Motor neuron (in vitro differentiated cells): ENCODE data around the gene ABHD15. TPM values are rescaled to one million over a fixed set of nuclear protein-coding genes. Genes with fewer than 3 reads are reported as not detected.

Experiments used
- ATAC-seq, 8 experiments: fragments of 200-7000 bp; cut with Tn5 transposase; replicated peaks in 6 of 8; 2 replicates each; pipeline ENCODE4 v1.8.0; 2021; ENCODE audit warnings: mild to moderate bottlenecking in 8 of 8, moderate library complexity in 8 of 8
- H3K27ac ChIP-seq, 2 donors: fragments of 250-450 bp; sonication (Bioruptor Pico); 2 replicates each; pipeline ENCODE4 v1.9.0; 2021; ENCODE audit warnings: antibody characterized with exemption in 2 of 2, mild to moderate bottlenecking in 2 of 2, moderate library complexity in 1 of 2
- H3K4me1 ChIP-seq, 2 donors: fragments of 250-450 bp; sonication (Bioruptor Pico); replicated peaks in 1 of 2; 2 replicates each; pipeline ENCODE4 v1.6.1; 2021; ENCODE audit warnings: antibody characterized with exemption in 2 of 2, mild to moderate bottlenecking in 2 of 2, moderate library complexity in 1 of 2
- H3K4me3 ChIP-seq, 5 donors: fragments of 250-450 bp; sonication (Bioruptor Pico); 2 replicates each; pipeline ENCODE4 v1.9.0; 2021; ENCODE audit warnings: antibody characterized with exemption in 5 of 5, mild to moderate bottlenecking in 5 of 5, moderate library complexity in 4 of 5
- WGBS, 10 experiments: fragments of 450-650 bp; shearing (Covaris generic); methylation state at CpG; one replicate each; pipeline ENCODE4 v1.0.0; 2022; 5-methylcytosine and 5-hydroxymethylcytosine counted together
- in situ Hi-C, 9 experiments: fragments of 400-800 bp; cut with MboI; loops; one replicate each; pipeline ENCODE4 v1.15.0; 2021; ENCODE audit warnings: low sequenced_read_pairs in 9 of 9, low pct_unique_long_range_greater_than_20kb in 2 of 9; ENCODE audit not compliant: unreplicated experiment in 9 of 9
- total RNA-seq, 8 experiments: library from RNA; unstranded; fragments of 300-600 nt; gene quantifications; 2 replicates each; pipeline versions ENCODE4 v1.2.3 to v1.2.4, GENCODE V29; 2022

ABHD15 gene
- total RNA-seq, 8 experiments from 2014 or later, result 0.87 to 9.5 (median 4.4) TPM

DNA sequence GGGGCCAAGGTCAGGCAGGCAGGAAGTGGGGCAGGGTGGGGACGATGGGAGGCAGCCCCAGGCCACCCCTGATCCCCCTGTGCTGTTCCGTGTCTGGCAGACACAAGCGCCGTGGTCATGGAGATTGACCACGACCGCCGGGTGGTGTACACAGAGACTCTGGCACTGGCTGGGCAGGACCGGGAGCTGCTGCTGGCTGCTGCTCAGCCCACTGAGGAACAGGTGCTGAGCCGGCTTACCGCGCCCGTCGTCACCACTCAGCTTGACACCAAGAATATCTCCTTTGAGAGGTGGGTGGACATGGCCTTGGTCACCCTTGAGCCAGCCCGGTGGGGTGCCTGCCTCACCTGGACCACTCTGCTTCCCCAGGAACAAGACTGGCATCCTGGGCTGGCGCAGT lies 42.1 kb upstream of the ABHD15 start:
- WGBS, 10 experiments, result 100% methylated on average over 1 of the region's 15 CpGs; no CpG with 5 or more reads in 9 of the 10 experiments
- in situ Hi-C loops, result loop anchor here in 1 of 9 experiments (25.0 kb wide), 1 partner anchor 478 kb away; no protein-coding TSS in a partner anchor
- Histone ChIP-seq H3K4me1 (peaks cover 6 to 8% of the 10 kb centered on the region in 2 donors), H3K4me3 (no peak overlapping the region), H3K27ac (no peak overlapping the region)
- ATAC-seq, result no peak

DNA sequence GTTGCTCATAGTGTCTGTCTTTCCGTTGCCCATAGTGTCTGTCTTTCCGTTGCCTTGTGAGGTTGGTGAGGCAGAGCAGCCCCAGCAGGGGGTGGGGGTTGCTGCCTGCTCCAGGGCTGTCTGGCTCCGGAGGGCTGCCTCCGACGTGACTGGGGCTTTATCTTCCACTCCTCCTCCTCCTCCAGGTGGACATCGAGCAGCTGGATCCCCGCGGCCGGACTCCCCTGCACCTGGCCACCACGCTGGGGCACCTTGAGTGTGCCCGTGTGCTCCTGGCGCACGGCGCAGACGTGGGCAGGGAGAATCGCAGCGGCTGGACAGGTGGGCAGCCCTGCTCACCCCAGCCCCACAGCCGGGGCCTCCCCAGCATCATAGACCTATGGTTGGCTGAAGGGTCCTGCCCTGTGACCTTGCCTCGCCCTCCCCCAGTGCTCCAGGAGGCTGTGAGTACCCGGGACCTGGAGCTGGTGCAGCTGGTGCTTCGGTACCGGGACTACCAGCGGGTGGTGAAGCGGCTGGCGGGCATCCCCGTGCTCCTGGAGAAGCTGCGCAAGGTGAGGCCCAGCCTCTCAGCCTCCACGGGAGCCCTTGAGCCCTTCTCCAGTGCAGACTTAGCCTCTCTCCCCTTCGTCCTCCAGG lies 40.8 kb upstream of the ABHD15 start:
- peak in 1 of 8 experiments; percentile 13 for ATAC-seq
- Histone ChIP-seq H3K4me3 (no peak overlapping the region), H3K27ac (no peak overlapping the region), H3K4me1 (no peaks in the 10 kb centered on the region)
- in situ Hi-C loops, result loop anchor here in 1 of 9 experiments (25.0 kb wide), 1 partner anchor 480 kb away; no protein-coding TSS in a partner anchor
- WGBS, 10 experiments, result 80 to 100% (median 83%) methylated on average over 1 to 15 of the region's 29 CpGs; no CpG with 5 or more reads in 5 of the 10 experiments

DNA sequence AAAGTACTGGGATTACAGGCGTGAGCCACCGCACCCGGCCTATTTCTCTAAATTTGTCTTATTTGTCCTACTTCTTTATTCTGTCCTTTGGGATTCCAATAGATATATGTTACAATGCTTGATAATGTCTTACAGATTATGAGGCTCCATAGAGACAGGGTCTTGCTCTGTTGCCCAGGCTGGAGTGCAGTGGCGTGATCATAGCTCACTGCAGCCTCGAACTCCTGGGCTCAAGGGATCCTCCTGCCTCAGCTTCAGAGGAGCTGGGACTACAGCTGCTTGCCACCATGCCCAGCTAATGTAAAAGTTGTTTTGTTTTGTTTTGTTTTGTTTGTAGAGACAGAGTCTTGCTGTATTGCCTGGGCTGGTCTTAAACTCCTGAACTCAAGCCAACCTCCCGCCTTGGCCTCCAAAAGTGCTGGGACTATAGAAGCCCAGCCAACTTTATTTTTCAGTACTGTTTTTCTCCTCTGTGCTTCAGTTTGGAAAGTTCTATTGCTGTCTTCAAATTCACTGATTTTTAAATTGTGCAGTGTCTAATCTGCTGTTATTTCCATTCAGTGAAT lies 36.4 kb upstream of the ABHD15 start:
- ATAC-seq, result no peak
- in situ Hi-C loops, result loop anchor here in 1 of 9 experiments (25.0 kb wide), 1 partner anchor 484 kb away; no protein-coding TSS in a partner anchor
- WGBS, 10 experiments, result 44 to 100% (median 90%) methylated on average over 1 to 5 of the region's 6 CpGs; no CpG with 5 or more reads in 1 of the 10 experiments
- Histone ChIP-seq H3K4me1 (no peaks in the 10 kb centered on the region), H3K4me3 (no peak overlapping the region), H3K27ac (no peak overlapping the region)

DNA sequence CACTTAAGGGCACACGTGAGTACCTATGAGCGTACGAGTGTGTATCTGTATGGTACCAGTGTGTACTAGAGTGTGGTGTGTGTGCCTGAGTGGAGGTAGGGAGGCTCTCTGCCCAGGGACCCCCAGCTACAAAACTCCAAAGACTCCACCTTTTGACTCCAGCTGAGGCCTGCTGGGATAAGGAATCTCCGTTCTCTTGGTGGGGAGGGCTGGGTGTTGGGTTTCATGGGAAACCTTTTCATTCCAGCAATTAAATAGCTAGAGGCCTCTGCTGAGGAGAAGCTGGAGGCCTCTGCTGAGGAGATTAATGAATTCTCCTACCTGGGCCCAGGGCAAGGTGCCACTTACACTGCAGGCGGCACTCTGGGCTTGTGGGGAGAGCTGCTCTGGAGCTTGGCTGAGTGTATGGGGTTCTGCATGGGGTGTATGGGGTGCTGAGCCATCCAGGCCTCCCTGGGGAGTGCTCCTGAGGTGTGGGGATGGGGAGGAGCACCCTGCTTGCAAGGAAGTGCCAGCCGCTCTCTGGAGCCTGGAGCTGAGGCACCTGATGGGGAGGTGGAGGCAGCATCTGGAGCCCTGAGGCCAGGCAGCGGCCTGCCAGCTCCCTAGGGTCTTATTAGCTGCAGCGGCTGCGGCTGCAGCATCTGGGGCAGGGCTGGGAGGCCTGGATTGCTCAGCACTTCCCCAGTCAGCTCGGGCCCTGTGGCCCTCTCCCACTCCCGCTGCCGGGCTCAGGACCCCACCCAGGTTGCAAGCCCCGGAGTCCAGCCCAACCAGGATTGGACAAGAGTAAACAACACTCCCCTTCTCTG lies 30.7 kb upstream of the ABHD15 start:
- WGBS, 10 experiments, result 0 to 73% (median 35%) methylated on average over 1 to 6 of the region's 13 CpGs; no CpG with 5 or more reads in 4 of the 10 experiments
- Histone ChIP-seq H3K4me1 (peaks cover 30 to 34% of the 10 kb centered on the region in 2 donors), H3K4me3 (no peak overlapping the region), H3K27ac (no peak overlapping the region)
- in situ Hi-C loops, result no loop called here
- peak in 6 of 8 experiments; percentile 2 to 38 (median 14) for ATAC-seq

DNA sequence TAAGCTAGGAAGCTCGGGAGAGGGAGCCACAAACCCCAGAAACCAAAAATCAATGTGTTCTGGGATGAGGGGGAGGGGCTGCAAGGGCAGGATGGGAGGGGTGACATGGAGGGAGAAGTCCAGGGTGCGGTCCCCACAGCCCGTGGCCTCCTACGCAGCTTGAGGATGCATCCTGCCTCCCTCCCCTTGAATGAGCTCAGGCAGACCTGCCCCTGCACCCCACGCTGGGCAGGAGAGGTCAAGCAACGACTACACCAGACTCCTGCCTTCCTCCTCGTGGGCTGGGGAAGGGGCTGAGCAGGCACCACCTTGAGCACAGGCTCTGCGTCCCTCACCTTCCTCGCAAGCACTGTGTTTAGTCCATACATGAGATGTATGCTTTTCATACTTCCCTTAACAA lies 30.0 kb upstream of the ABHD15 start:
- Histone ChIP-seq H3K27ac (no peak overlapping the region), H3K4me3 (no peak overlapping the region), H3K4me1 (peaks cover 37 to 42% of the 10 kb centered on the region in 2 donors)
- ATAC-seq, result peak in 3 of 8 experiments; percentile 18 to 72 (median 66)
- in situ Hi-C loops, result no loop called here
- 93% methylated on average over 2 of the region's 9 CpGs; no CpG with 5 or more reads in 9 of the 10 experiments for WGBS, 10 experiments

DNA sequence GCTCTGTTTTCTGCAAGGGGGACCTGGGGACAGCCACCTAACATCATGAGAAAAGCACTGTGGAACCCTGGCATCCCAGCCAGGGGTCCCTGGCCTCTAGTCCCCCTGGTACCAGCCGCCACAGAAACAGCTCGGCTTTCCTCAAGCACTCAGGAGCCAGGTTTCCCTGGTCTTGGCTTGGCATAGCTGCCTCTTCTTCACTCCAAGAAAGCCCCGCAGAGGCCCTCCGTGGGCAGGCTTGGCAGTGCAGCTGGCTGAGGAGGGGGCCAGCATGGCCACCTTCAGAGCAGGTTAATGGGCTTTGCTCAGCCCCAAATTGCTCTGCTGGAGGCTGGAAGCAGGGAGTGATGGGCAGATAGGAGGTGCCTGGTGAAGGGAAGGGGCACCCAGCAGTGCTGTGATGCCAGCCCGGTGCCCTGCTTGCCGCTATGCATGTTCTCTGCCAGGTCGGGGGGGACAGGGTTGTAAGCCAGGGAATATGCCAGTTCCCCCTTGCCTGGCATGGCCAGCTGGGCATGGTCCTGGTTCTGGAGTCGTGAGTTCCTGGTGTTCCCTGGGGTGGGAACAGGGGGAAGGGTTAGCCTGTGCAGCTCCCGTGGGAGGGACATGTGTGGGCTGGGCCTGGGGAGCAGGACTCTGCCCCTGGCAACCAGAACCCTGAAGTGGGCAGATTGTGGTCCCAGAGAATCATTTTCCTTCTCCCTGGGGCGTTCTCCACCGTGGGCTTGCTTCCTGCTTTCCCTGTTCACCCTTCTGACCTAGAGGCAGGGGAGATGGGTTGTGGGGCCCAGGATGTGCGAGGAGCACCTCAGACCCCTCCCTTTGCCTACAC lies 29.3 kb upstream of the ABHD15 start:
- H3K27ac ChIP-seq, result no peak overlapping the region
- ATAC-seq, result no peak
- H3K4me1 ChIP-seq, result peaks cover 42 to 46% of the 10 kb centered on the region in 2 donors
- in situ Hi-C loops, result no loop called here
- WGBS, 10 experiments, result 60 to 100% (median 85%) methylated on average over 1 to 4 of the region's 12 CpGs; no CpG with 5 or more reads in 5 of the 10 experiments
- no peak overlapping the region for H3K4me3 ChIP-seq

DNA sequence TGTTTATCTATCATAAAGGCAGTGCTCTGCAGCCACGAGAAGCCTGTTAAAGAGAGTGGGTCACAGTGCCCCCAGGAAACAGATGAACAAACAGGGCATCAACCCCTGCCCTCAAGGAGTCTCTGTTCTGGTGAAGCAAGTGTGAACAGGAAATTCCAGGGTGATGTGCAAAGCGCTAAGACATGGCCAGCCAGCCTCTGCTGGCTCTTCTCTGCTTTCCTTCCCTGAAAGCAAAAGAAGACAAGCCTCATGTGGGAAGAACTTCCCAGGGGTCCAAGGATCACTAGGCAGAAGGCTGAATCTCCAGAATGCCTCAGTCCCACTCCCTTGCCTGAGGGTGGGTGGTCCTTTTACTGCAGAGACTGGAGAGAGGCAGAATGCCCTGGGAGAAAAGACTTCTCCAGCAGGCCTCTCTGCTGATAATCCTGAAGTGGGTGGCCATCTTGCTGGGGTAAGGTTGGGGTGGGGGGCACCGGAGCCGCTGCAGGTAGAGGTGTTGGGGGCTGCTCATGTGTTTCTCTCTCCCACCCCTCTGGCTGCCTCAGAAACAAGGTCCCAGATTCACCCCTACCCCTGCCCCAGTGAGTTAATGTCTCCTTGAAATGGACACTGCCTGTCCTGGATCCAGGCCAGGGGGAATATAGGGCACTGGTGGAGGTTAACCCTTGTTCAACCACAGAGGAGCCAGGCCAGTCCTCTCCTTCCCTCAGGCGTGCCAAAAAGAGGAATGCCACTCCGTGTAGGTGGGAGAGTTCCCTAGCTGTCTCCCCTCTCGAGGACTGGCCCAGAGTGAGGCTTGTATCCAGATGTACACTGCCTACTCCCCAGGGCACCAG lies 28.5 kb upstream of the ABHD15 start:
- H3K4me1 ChIP-seq, result peaks cover 50 to 54% of the 10 kb centered on the region in 2 donors
- no peak overlapping the region for H3K4me3 ChIP-seq
- no peak overlapping the region for H3K27ac ChIP-seq
- in situ Hi-C loops, result no loop called here
- ATAC-seq, result no peak
- 20 to 71% (median 50%) methylated on average over 1 to 5 of the region's 7 CpGs; no CpG with 5 or more reads in 5 of the 10 experiments for WGBS, 10 experiments

DNA sequence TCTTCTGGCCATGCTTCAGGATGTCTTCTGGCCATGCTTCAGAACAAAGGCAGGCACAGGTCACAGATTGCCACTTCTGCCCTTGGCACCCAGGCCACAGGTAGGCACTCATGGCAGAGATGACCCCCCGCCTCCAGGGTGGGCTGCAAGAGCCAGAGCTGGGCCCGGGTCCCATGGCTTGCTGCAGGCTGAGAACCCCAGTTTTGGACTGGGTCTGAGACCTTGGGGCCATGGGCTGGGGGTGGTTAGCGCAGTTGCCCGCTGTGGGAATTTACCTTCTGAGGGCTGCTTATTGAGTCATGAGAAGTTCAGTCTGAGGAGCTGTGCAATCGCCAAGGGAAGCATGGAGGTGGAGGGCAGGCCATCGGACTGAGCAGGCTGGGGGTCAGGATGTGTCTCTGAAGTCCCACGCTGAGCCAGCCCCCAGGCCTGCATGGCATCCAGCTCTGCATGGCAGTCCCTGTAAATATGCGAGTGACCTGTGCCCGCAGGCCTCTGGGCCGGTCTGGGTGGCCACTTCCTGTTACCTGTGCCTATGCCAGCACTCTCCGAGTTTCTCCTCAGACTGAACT lies 27.8 kb upstream of the ABHD15 start:
- in situ Hi-C loops, result no loop called here
- H3K4me1 ChIP-seq, result peaks cover 57 to 61% of the 10 kb centered on the region in 2 donors
- 86 to 100% (median 100%) methylated on average over 1 to 8 of the region's 11 CpGs; no CpG with 5 or more reads in 5 of the 10 experiments for WGBS, 10 experiments
- peak overlapping the region; percentile 75 to 98 (median 88) for H3K4me3 ChIP-seq
- no peak for ATAC-seq
- no peak overlapping the region for H3K27ac ChIP-seq

DNA sequence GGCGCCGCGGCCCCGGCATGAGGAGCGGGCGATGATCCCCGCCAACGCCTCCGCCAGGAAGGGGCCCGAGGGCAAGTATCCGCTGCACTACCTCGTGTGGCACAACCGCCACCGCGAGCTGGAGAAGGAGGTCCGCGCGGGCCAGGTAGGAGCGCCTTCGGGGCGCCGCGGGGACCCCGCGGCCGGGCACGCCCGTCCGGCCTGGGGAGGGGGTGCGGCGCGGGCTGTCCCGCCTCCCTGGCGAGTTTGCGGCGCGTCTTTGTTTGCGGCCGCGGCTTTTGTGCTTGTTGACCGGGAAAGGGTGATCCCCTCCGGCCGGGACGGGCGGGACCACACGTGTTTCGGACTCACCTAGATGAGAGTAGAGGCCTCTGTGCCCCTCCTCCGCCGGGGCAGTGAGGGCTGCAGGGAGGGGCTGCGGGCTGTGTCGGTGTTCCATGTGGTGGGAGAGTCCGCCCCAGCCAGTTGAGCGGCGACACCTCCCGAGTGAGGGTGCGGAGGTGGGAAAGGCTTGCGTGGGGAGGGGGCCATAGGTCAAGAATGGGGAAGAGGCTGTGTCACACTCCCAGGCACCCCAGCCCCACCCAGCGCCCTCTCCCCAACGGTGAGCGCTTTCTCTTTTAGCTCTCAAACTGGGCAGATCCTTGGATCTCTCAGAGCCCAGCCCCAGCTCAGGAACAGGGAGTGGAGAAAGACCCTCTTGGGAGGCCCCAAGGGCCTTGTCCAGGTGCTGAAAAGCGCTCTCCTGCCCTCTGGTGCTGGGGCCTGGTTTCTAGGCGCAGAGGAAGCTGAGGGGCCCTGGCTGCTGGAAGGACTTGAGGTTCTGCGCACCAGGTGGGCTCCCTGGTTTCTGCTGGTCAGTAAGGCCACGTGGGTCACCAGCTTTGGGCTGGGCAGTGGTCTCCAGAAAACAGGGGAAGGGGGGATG lies 27.0 kb upstream of the ABHD15 start:
- WGBS, 10 experiments, result 0 to 39% (median 8%) methylated on average over 1 to 8 of the region's 64 CpGs; no CpG with 5 or more reads in 7 of the 10 experiments
- no peak for ATAC-seq
- peaks cover 57 to 62% of the 10 kb centered on the region in 2 donors for H3K4me1 ChIP-seq
- H3K4me3 ChIP-seq, result peak overlapping the region; percentile 75 to 98 (median 88)
- in situ Hi-C loops, result no loop called here
- H3K27ac ChIP-seq, result peak overlapping the region; percentile 68 to 79

DNA sequence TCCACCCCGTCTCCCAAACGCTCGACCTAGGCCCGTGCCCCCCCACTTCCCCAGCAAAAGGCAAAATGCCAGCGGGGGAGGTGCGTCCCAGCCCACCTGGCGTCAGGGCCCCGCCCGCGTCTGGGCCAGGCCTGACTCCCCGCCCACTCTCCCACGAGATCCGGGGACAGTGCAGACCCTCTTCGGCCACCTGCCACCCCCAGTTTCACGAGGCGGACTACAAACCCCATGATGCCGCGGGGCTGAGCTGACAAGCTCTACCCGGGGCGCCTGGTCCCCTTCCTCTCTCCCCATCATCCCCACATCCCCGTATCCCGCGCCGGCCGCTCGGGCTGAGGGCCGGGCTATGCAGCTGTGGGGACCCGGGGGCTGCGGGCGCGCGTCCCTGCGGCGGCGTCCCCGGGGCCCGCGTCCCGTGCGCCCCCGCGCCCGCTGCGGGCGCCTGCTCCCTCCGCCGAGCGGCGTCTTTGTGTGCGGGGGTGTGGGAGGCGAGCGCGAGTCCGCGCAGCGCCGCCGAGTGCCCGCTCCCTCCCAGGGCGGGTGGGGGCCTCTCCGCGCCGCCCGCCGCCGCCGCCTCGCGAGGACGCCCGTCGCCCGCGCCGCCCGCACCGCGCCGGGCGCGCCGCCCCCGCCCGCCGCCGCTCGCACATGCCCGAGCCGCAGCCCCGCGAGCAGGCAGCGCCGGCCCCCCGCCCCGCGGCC lies 26.2 kb upstream of the ABHD15 start, which contains the start of gene ANKRD13B:
Gene ANKRD13B (plus strand): TSS at position 283 of the 702 bp plus-strand sequence. CDS start 490 bp downstream, outside the sequence.
- Histone ChIP-seq H3K27ac (peak within 1 kb of the TSS; percentile 68 to 79), H3K4me3 (peak within 1 kb of the TSS; percentile 75 to 98 (median 88)), H3K4me1 (peaks cover 58 to 62% of the 10 kb centered on the region in 2 donors)
- ATAC-seq, result peak in 5 of 8 experiments; percentile 6 to 21 (median 17)
- WGBS, 10 experiments, result 7 to 20% methylated on average over 1 to 3 of the region's 96 CpGs; no CpG with 5 or more reads in 8 of the 10 experiments
- in situ Hi-C loops, result no loop called here
